ENCODE measurements around the gene RAC3. TPM values are rescaled to one million over a fixed set of nuclear protein-coding genes. Genes with fewer than 3 reads are reported as not detected.

The RAC3 gene
- total and polyA plus RNA-seq, 3 experiments from 2014 or later = 4.2 to 4.5 TPM; not detected in 1

DNA sequence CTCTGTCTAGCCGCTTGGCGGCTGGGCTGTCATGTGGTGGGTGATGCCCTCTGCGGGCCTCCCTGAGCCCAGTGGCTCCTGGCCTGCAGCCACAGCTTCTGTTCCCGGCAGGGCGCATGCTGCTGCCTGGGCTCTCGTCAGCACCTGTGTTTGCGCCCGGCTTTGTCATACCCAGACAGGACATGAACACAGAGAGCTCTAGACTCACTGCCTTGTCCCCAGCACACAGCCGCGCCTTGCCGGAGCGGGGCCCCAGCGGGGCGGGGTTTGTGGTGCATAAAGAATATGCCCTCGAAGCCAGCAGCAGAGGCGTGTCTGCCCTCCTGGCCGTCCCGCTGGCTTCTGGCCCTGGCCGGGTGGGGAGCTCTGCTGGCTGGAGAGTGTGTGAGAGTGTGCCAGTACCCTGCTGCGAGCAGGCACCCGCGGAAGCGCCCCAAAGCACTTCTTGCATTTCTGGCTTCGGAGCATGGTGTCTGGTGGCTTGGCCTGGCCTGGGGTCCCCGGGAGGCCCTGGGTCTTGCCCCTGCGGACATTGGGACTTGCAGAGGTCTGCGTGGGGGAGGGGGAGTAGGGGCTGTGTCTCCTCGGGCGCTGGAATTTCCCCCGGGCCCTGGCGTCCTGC is 39.7 kb upstream of the RAC3 start:
- Histone ChIP-seq H3K4me3 (ENCODE audit: low read length) (no peak overlapping the region), H3K27me3 (ENCODE audit: insufficient read depth, low read length, poor library complexity, severe bottlenecking) (no peaks in the 10 kb centered on the region), H3K36me3 (ENCODE audit: insufficient read depth, low read length) (no peaks in the 10 kb centered on the region), H3K27ac (ENCODE audit: low read depth, low read length) (no peak overlapping the region), H3K9me3 (ENCODE audit: low read length) (no peaks in the 10 kb centered on the region), H3K4me1 (ENCODE audit: insufficient read depth, low read length) (no peaks in the 10 kb centered on the region)
- H3K27me3 Mint-ChIP-seq = no peaks in the 10 kb centered on the region
- ChIA-PET POLR2A (no interaction called here), CTCF (no interaction called here)
- H3K9me3 Mint-ChIP-seq = no peaks in the 10 kb centered on the region
- H3K27ac Mint-ChIP-seq = no peak overlapping the region
- no peak overlapping the region for H3K4me3 Mint-ChIP-seq
- peaks cover 0 to 31% (median 2%) of the 10 kb centered on the region in 3 donors for H3K36me3 Mint-ChIP-seq
- H3K4me1 Mint-ChIP-seq = peaks cover 0 to 9% (median 5%) of the 10 kb centered on the region in 3 donors
- DNase-seq = no peak

DNA sequence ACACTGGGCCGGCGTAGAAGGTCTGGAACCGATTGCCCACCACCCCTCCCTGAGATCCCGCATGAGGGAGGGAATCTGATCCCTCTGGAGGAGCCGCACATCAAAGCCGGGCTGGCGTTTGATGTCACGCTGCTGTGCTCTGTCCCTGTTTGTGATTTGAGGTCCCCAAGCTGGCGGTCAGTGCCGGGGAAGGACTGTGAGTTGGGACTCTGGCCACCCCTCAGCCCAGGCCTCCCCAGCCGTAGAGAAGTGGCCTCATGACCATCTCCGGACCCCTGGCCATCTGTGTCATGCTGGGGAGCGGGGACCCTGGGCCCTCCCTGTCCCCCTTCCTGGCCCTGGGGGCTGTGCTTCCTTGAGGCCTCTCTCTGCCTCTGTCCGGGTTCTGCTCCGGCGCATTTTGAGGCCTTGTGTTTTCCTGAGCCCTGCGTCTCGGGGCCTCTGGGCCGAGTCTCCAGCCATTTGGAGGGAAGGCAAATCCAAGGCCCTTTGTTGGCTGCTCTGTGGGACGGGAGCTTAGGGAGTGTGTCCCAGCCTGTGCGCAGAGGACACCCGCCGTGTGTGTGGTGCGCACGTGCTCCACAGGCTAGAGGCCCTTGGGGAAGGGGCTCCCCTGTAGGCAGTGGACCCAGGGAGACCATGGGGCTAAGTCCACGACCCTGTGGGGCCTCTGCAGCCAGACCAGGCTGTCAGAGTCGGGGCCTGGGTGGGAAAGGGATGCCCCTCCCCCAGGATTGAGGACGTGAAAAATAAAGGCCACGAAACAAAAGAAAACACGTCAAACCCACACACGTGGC is 39.0 kb upstream of the RAC3 start:
- CTCF ChIA-PET = no interaction called here
- no peaks in the 10 kb centered on the region for H3K9me3 Mint-ChIP-seq
- no peaks in the 10 kb centered on the region for H3K9me3 ChIP-seq (ENCODE audit: low read length)
- no peaks in the 10 kb centered on the region for H3K27me3 ChIP-seq (ENCODE audit: insufficient read depth, low read length, poor library complexity, severe bottlenecking)
- peaks cover 0 to 26% (median 2%) of the 10 kb centered on the region in 3 donors for H3K36me3 Mint-ChIP-seq
- peaks cover 0 to 9% (median 5%) of the 10 kb centered on the region in 3 donors for H3K4me1 Mint-ChIP-seq
- no peak overlapping the region for H3K27ac ChIP-seq (ENCODE audit: low read depth, low read length)
- H3K4me3 Mint-ChIP-seq = no peak overlapping the region
- H3K4me1 ChIP-seq (ENCODE audit: insufficient read depth, low read length) = no peaks in the 10 kb centered on the region
- H3K27ac Mint-ChIP-seq = no peak overlapping the region
- H3K4me3 ChIP-seq (ENCODE audit: low read length) = no peak overlapping the region
- POLR2A ChIA-PET = no interaction called here
- H3K36me3 ChIP-seq (ENCODE audit: insufficient read depth, low read length) = no peaks in the 10 kb centered on the region
- H3K27me3 Mint-ChIP-seq = no peaks in the 10 kb centered on the region
- no peak for DNase-seq

GRCh38 chr17:81993729-81994592 is 37.5 kb upstream of the RAC3 start:
- Histone ChIP-seq H3K27me3 (ENCODE audit: insufficient read depth, low read length, poor library complexity, severe bottlenecking) (no peaks in the 10 kb centered on the region), H3K9me3 (ENCODE audit: low read length) (no peaks in the 10 kb centered on the region), H3K4me1 (ENCODE audit: insufficient read depth, low read length) (no peaks in the 10 kb centered on the region), H3K27ac (ENCODE audit: low read depth, low read length) (no peak overlapping the region), H3K4me3 (ENCODE audit: low read length) (no peak overlapping the region), H3K36me3 (ENCODE audit: insufficient read depth, low read length) (no peaks in the 10 kb centered on the region)
- Mint-ChIP-seq H3K27me3 (no peaks in the 10 kb centered on the region), H3K4me1 (peaks cover 0 to 9% (median 5%) of the 10 kb centered on the region in 3 donors), H3K4me3 (peak overlapping the region in 1 of 7 donors; percentile 36), H3K36me3 (peaks cover 0 to 23% (median 4%) of the 10 kb centered on the region in 3 donors), H3K27ac (no peak overlapping the region), H3K9me3 (no peaks in the 10 kb centered on the region)
- no peak for DNase-seq
- ChIA-PET POLR2A (no interaction called here), CTCF (no interaction called here)

DNA sequence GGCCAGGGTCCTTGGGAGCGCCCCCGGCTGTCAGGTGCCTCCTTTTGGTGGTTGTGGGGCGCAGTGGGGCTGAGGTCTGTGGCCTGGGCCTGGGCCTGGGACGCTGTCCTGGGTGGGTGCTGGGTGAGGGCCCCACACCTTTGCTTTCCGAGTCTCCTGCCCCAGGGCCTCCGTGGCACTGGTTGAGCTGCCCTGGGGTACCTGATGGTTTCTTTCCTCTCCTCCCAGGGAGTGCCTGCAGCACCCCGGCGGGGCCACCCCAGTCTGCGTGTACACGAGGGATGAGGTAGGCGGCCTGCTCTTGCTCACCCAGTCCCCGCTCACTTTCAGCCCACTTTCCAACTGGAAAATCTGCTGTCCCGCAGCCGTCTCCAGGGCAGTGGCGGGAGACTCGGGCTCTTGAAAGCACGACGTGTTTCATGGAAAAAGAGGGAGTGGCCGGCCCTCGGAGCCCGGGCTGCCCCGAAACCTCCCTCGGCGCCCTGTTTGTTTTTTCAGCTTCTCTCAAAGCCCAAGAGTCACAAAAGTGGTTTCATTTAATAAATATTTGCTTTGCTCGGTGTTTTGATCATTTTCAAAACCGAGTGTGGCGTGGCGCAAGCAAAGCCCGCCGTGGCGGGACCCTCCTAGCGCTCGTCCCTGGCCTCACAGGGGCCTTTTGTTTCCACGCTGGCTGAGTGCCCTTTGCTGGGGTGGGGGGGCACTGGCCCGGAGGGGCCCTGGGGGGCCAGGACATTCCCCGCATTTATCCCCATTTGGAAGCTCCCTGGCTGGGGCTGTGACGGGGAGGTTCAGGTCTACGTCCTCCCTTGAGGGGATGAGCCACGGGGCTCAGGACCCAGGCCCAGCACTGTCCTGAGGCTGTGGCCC is 36.6 kb upstream of the RAC3 start:
- Histone ChIP-seq H3K27ac (ENCODE audit: low read depth, low read length) (no peak overlapping the region), H3K9me3 (ENCODE audit: low read length) (no peaks in the 10 kb centered on the region), H3K4me1 (ENCODE audit: insufficient read depth, low read length) (no peaks in the 10 kb centered on the region), H3K36me3 (ENCODE audit: insufficient read depth, low read length) (no peaks in the 10 kb centered on the region), H3K27me3 (ENCODE audit: insufficient read depth, low read length, poor library complexity, severe bottlenecking) (no peaks in the 10 kb centered on the region), H3K4me3 (ENCODE audit: low read length) (no peak overlapping the region)
- no peak for DNase-seq
- Mint-ChIP-seq H3K36me3 (peaks cover 0 to 19% (median 4%) of the 10 kb centered on the region in 3 donors), H3K27me3 (no peaks in the 10 kb centered on the region), H3K27ac (no peak overlapping the region), H3K9me3 (no peaks in the 10 kb centered on the region), H3K4me3 (no peak overlapping the region), H3K4me1 (peaks cover 0 to 5% (median 5%) of the 10 kb centered on the region in 3 donors)
- ChIA-PET CTCF (no interaction called here), POLR2A (no interaction called here)

GRCh38 chr17:81995463-81996231 is 35.8 kb upstream of the RAC3 start:
- Histone ChIP-seq H3K4me3 (ENCODE audit: low read length) (no peak overlapping the region), H3K36me3 (ENCODE audit: insufficient read depth, low read length) (no peaks in the 10 kb centered on the region), H3K27ac (ENCODE audit: low read depth, low read length) (no peak overlapping the region), H3K9me3 (ENCODE audit: low read length) (no peaks in the 10 kb centered on the region), H3K27me3 (ENCODE audit: insufficient read depth, low read length, poor library complexity, severe bottlenecking) (no peaks in the 10 kb centered on the region), H3K4me1 (ENCODE audit: insufficient read depth, low read length) (no peaks in the 10 kb centered on the region)
- Mint-ChIP-seq H3K9me3 (no peaks in the 10 kb centered on the region), H3K27ac (peak overlapping the region in 1 of 8 donors; percentile 85), H3K27me3 (no peaks in the 10 kb centered on the region), H3K36me3 (peaks cover 0 to 16% (median 3%) of the 10 kb centered on the region in 3 donors), H3K4me1 (peaks cover 0 to 3% (median 2%) of the 10 kb centered on the region in 3 donors), H3K4me3 (no peak overlapping the region)
- CTCF ChIA-PET = no interaction called here
- DNase-seq = no peak
- POLR2A ChIA-PET = no interaction called here

- Mint-ChIP-seq H3K4me3 (no peak overlapping the region), H3K4me1 (no peaks in the 10 kb centered on the region), H3K27me3 (no peaks in the 10 kb centered on the region), H3K27ac (peak overlapping the region in 1 of 8 donors; percentile 85), H3K9me3 (no peaks in the 10 kb centered on the region), H3K36me3 (peaks cover 0 to 14% (median 2%) of the 10 kb centered on the region in 3 donors)
- H3K36me3 ChIP-seq (ENCODE audit: insufficient read depth, low read length) = no peaks in the 10 kb centered on the region
- H3K27me3 ChIP-seq (ENCODE audit: insufficient read depth, low read length, poor library complexity, severe bottlenecking) = no peaks in the 10 kb centered on the region
- H3K4me3 ChIP-seq (ENCODE audit: low read length) = no peak overlapping the region
- H3K4me1 ChIP-seq (ENCODE audit: insufficient read depth, low read length) = no peaks in the 10 kb centered on the region
- H3K9me3 ChIP-seq (ENCODE audit: low read length) = no peaks in the 10 kb centered on the region
- ChIA-PET POLR2A (no interaction called here), CTCF (no interaction called here)
- H3K27ac ChIP-seq (ENCODE audit: low read depth, low read length) = no peak overlapping the region
- DNase-seq = no peak
Observed at GRCh38 chr17:81996232-81996756, 35.2 kb upstream of the RAC3 start.

Measured in CD8-positive, alpha-beta memory T cell (primary cell).